SK-N-SH treated with all-trans-retinoic acid at 6 μM for 48 hours (cell line): ENCODE measurements around the gene NAPG.

Experiments used
- ATAC-seq: fragments of 200-7000 bp; cut with Tn5 transposase; 3 replicates; pipeline ENCODE4 v1.9.1; 2020; ENCODE audit warnings: mild to moderate bottlenecking, moderate library complexity
- ARNTL ChIP-seq: fragments of 450-650 bp; formaldehyde crosslinking; IDR thresholded peaks from 2 replicates; pipeline ENCODE4 v1.5.0; 2020; ENCODE audit warnings: low read depth, mild to moderate bottlenecking, moderate library complexity, borderline replicate concordance
- BACH2 ChIP-seq: fragments of 250-450 bp; sonication (Bioruptor Pico); IDR thresholded peaks from 2 replicates; pipeline ENCODE4 v1.9.0; 2021; ENCODE audit warnings: mild to moderate bottlenecking, borderline replicate concordance
- CREB5 ChIP-seq: fragments of 250-450 bp; sonication (Bioruptor Pico); IDR thresholded peaks from 2 replicates; pipeline ENCODE4 v1.5.1; 2020; ENCODE audit warnings: low read depth, mild to moderate bottlenecking, moderate library complexity
- CSDC2 ChIP-seq: fragments of 250-450 bp; sonication (Bioruptor Pico); IDR thresholded peaks from 2 replicates; pipeline ENCODE4 v1.5.0; 2020; ENCODE audit warnings: mild to moderate bottlenecking, moderate library complexity
- CSRNP3 ChIP-seq: fragments of 250-450 bp; sonication (Bioruptor Pico); IDR thresholded peaks from 2 replicates; pipeline ENCODE4 v1.5.1; 2021; ENCODE audit warnings: mild to moderate bottlenecking, moderate library complexity
- GLIS3 ChIP-seq: fragments of 250-450 bp; sonication (Bioruptor Pico); IDR thresholded peaks from 2 replicates; pipeline ENCODE4 v1.5.0; 2020; ENCODE audit warnings: mild to moderate bottlenecking, moderate library complexity
- OSR1 ChIP-seq: fragments of 250-450 bp; sonication (Bioruptor Pico); IDR thresholded peaks from 2 replicates; pipeline ENCODE4 v1.8.0; 2022; ENCODE audit warnings: moderate library complexity, mild to moderate bottlenecking, inconsistent platforms
- PATZ1 ChIP-seq: fragments of 250-450 bp; sonication (Bioruptor Pico); IDR thresholded peaks from 2 replicates; pipeline ENCODE4 v1.8.0; 2020; ENCODE audit warnings: mild to moderate bottlenecking, moderate library complexity, borderline replicate concordance
- POU6F1 ChIP-seq: fragments of 250-450 bp; sonication (Bioruptor Pico); IDR thresholded peaks from 2 replicates; pipeline ENCODE4 v1.8.0; 2021; ENCODE audit warnings: low read depth, mild to moderate bottlenecking, moderate library complexity, borderline replicate concordance
- PPARA ChIP-seq: fragments of 250-450 bp; sonication (Bioruptor Pico); IDR thresholded peaks from 2 replicates; pipeline ENCODE4 v1.5.0; 2020; ENCODE audit warnings: mild to moderate bottlenecking, borderline replicate concordance
- RARB ChIP-seq: fragments of 250-450 bp; sonication (Bioruptor Pico); IDR thresholded peaks from 2 replicates; pipeline ENCODE4 v1.8.0; 2021; ENCODE audit warnings: mild to moderate bottlenecking, moderate library complexity
- SNAI2 ChIP-seq: fragments of 250-450 bp; sonication (Bioruptor Pico); IDR thresholded peaks from 2 replicates; pipeline ENCODE4 v1.5.0; 2020; ENCODE audit warnings: mild to moderate bottlenecking, moderate library complexity
- TOX ChIP-seq: fragments of 250-450 bp; sonication (Bioruptor Pico); IDR thresholded peaks from 2 replicates; pipeline ENCODE4 v1.8.0; 2021; ENCODE audit warnings: mild to moderate bottlenecking, moderate library complexity, borderline replicate concordance
- ZC3H10 ChIP-seq: fragments of 250-450 bp; sonication (Bioruptor Pico); IDR thresholded peaks from 2 replicates; pipeline ENCODE4 v1.5.1; 2021; ENCODE audit warnings: mild to moderate bottlenecking, moderate library complexity
- ZFP3 ChIP-seq: fragments of 250-450 bp; sonication (Bioruptor Pico); IDR thresholded peaks from 2 replicates; pipeline ENCODE4 v1.5.0; 2020; ENCODE audit warnings: mild to moderate bottlenecking, moderate library complexity
- ZFP30 ChIP-seq: fragments of 450-650 bp; formaldehyde crosslinking; IDR thresholded peaks from 2 replicates; pipeline ENCODE4 v1.5.0; 2022; ENCODE audit warnings: mild to moderate bottlenecking, moderate library complexity
- ZNF565 ChIP-seq: fragments of 450-650 bp; formaldehyde crosslinking; conservative IDR thresholded peaks from 2 replicates; pipeline ENCODE4 v1.5.0; 2020; ENCODE audit warnings: low read depth, mild to moderate bottlenecking, moderate library complexity
- ZNF70 ChIP-seq: fragments of 450-650 bp; formaldehyde crosslinking; IDR thresholded peaks from 2 replicates; pipeline ENCODE4 v1.5.0; 2020; ENCODE audit warnings: mild to moderate bottlenecking, moderate library complexity
- ZNF8 ChIP-seq: fragments of 450-650 bp; formaldehyde crosslinking; IDR thresholded peaks from 2 replicates; pipeline ENCODE4 v1.5.0; 2020; ENCODE audit warnings: mild to moderate bottlenecking, moderate library complexity

The NAPG gene

GRCh38 chr18:10521566-10521965, 4.3 kb upstream of the NAPG start (continued):
- TF ChIP-seq OSR1 (CRISPR knock-in tag) (no peak), RARB (CRISPR knock-in tag) (no peak), CSRNP3 (no peak), TOX (CRISPR knock-in tag) (no peak), PPARA (CRISPR knock-in tag) (no peak), ZFP3 (CRISPR knock-in tag) (no peak)

GRCh38 chr18:10522574-10522973, 3.3 kb upstream of the NAPG start:
- TF ChIP-seq PPARA (CRISPR knock-in tag) = no peak
- no peak for ATAC-seq

GRCh38 chr18:10523544-10523943, 2.3 kb upstream of the NAPG start:
- TF ChIP-seq ZFP30 (CRISPR knock-in tag) = no peak
- no peak for TF ChIP-seq PPARA (CRISPR knock-in tag)
- no peak for TF ChIP-seq TOX (CRISPR knock-in tag)
- TF ChIP-seq SNAI2 = no peak
- TF ChIP-seq ZNF70 (CRISPR knock-in tag) = no peak
- no peak for TF ChIP-seq PATZ1 (CRISPR knock-in tag)
- no peak for TF ChIP-seq CSDC2 (CRISPR knock-in tag)
- TF ChIP-seq POU6F1 (CRISPR knock-in tag) = no peak
- no peak for TF ChIP-seq GLIS3 (CRISPR knock-in tag)
- no peak for TF ChIP-seq ZFP3 (CRISPR knock-in tag)
- TF ChIP-seq ZNF8 (CRISPR knock-in tag) = no peak
- TF ChIP-seq CREB5 (CRISPR knock-in tag) = no peak
- no peak for ATAC-seq

GRCh38 chr18:10524507-10525370, 1.1 kb upstream of the NAPG start:
- ATAC-seq = no peak
- TF ChIP-seq TOX (CRISPR knock-in tag) (no peak), PPARA (CRISPR knock-in tag) (no peak), ZNF8 (CRISPR knock-in tag) (no peak), ZC3H10 (CRISPR knock-in tag) (no peak), GLIS3 (CRISPR knock-in tag) (no peak), CSRNP3 (no peak), CREB5 (CRISPR knock-in tag) (no peak), RARB (CRISPR knock-in tag) (no peak), SNAI2 (no peak), ARNTL (CRISPR knock-in tag) (no peak), ZFP30 (CRISPR knock-in tag) (no peak), BACH2 (no peak), ZNF70 (CRISPR knock-in tag) (no peak), ZFP3 (CRISPR knock-in tag) (no peak), CSDC2 (CRISPR knock-in tag) (no peak), OSR1 (CRISPR knock-in tag) (no peak), ZNF565 (CRISPR knock-in tag) (no peak)
